GM12892 (cell line): ENCODE measurements around the gene ATXN2.
"Not testable (repeated sequence)": the region's sequence is repeated elsewhere in the genome, so short reads cannot be mapped to it uniquely, and the experiment has no call there.

Experiments
- DNase-seq: peaks from one replicate; pipeline ENCODE4 v3.0.0; 2011; ENCODE audit not compliant: insufficient read length
- FAIRE-seq: peaks from 2 replicates; lab custom pipeline; 2011; peaks lifted over from hg19 to GRCh38; lab: Jason Lieb, UNC
- POLR2A ChIP-seq: IDR thresholded peaks from 2 replicates; pipeline ENCODE4 v1.6.1; 2011; ENCODE audit warnings: low read depth, low read length, control low read depth
- POLR2AphosphoS5 ChIP-seq: IDR thresholded peaks from 2 replicates; pipeline ENCODE4 v1.6.1; 2011; ENCODE audit warnings: low read depth, low read length, control low read depth
- TAF1 ChIP-seq: IDR thresholded peaks from 2 replicates; pipeline ENCODE4 v1.6.1; 2011; ENCODE audit warnings: low read depth, mild to moderate bottlenecking, control low read depth, low read length, borderline replicate concordance

ATXN2 gene

DNA sequence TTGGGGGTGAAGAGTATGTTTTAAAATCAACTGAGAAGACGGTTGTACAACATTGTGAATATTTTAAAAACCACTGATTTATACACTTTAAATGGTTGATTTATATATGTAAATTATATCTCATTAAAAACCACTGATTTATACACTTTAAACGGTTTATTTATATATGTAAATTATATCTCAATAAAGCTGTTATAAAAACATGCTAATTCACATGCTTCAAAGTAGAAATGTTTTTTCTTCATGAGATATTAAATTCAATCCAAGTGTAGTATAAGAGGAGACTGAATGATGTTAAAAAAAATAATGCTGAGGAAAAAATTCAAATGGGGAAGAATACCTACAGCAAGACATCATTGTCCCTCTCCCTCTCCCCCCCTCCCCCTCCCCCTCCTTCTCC lies 92.9 kb downstream of the ATXN2 start:
- FAIRE-seq (no peak), DNase-seq (no peak)
- TF ChIP-seq POLR2A (no peak), POLR2AphosphoS5 (no peak)

DNA sequence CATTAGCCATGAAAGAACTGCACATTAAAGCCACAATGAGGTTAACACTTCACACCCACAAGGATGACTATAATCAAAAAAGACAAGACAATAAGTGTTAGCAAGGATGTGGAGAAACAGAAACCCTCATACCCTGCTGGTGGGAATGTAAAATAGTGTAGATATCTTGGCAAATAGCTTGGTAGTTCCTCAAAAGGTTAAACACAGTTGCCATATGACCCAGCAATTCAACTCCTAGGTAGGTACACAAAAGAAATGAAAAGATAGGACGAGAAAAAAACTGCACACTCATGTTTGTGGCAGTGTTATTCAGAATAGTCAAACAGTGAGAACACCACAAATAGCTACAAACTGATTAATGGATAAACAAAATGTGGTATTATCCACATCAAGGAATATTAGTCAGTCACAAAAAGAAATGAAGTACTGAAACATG lies 93.5 kb downstream of the ATXN2 start:
- DNase-seq = no peak
- no peak for FAIRE-seq
- TF ChIP-seq POLR2A (no peak), POLR2AphosphoS5 (no peak), TAF1 (no peak)

DNA sequence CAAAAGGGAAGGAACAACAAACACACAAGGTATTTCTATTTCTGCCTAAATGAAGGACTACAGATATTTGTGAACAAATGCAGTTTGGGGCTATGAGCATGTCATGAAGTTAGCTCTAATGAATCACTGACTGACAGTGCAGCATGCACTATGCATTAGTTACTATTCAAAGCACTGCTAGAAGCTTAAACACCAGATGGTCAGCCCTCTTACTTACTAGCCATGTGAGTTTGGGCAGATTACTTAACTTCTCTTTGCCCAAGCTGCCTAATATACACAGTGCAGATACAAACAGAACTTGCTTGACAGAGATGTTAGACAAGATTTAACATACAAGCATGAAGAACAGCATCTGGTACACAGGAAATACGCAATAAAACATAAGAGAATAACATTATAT lies 96.0 kb downstream of the ATXN2 start:
- no peak for TF ChIP-seq TAF1
- no peak for TF ChIP-seq POLR2AphosphoS5
- TF ChIP-seq POLR2A = no peak
- FAIRE-seq (no peak), DNase-seq (no peak)

DNA sequence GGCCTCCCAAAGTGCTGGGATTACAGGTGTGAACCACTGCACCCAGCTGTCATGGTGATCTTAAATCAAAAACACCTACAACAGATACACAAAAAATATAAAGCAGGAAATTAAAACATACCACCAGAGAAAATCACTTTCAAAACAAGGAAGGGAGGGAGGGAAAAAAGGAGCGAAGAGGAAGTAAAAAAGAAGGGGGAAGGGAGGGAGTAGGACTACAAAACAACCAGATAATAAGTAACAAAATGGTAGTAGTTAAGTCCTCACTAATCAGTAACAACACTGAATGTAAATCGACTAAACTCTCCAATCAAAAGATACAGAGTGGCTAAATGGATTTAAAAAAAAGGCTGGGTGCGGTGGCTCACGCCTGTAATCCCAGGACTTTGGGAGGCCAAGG lies 104.4 kb downstream of the ATXN2 start:
- DNase-seq (no peak), FAIRE-seq (no peak)

DNA sequence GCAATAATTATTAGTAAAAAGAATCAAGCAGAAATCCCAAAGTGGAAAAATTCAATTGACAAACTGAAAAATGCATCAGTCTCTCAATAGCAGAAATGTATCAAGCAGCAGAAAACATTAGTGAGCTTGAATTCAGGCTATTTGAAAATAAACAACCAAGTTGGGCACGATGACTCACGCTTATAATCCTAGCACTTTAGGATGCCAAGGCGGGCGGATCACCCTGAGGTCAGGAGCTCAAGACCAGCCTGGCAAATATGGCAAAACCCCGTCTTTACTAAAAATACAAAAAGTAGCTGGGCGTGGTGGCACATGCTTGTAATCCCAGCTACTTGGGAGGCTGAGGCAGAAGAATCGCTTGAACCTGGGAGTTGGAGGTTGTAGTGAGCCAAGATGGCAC lies 106.1 kb downstream of the ATXN2 start:
- DNase-seq, FAIRE-seq: not testable (repeated sequence)

More for the DNA sequence above, 104.4 kb downstream of the ATXN2 start:
- no peak for TF ChIP-seq TAF1
- no peak for TF ChIP-seq POLR2A
- TF ChIP-seq POLR2AphosphoS5 = no peak

DNA sequence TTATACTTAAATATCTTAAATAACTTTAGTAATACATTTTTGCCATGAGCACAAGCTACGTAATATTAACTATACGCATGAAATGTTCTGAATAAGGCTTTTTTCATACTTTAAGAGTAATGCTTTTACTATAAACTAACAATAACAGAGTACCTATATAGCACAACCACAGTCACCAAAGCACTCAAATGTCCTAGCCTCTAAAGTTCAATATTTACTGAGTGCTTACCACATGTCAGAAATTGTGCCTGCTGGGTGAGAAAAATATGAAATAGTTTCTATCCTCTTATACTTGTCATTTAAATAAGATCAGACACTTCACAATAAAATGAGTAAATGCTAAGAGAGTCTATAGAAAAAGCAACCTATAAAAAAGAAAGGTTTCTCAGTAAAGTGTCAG lies 110.3 kb downstream of the ATXN2 start:
- DNase-seq (no peak), FAIRE-seq (no peak)
- TF ChIP-seq POLR2AphosphoS5 (no peak), TAF1 (no peak), POLR2A (no peak)

DNA sequence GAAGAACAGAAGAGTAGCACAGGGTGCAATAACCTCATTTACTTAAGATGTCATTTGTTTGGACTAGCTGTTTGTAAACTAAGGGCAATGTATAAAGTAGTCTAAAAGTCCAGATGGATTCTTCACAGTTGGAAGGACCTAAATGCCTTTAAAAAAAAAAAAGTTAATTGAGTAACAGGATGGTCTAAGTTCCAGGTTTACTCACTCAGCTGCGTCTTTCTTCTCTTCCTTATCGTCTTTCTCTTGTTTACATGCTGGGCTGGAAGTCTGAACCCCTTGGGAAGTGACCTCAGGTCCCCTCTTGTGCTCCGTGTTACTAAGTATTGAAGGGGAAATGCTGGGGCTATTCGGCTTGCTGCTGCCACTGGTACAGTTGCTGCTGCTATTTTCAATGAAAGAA lies 110.8 kb downstream of the ATXN2 start:
- FAIRE-seq (no peak), DNase-seq (no peak)
- TF ChIP-seq POLR2A = no peak
- no peak for TF ChIP-seq TAF1
- no peak for TF ChIP-seq POLR2AphosphoS5

DNA sequence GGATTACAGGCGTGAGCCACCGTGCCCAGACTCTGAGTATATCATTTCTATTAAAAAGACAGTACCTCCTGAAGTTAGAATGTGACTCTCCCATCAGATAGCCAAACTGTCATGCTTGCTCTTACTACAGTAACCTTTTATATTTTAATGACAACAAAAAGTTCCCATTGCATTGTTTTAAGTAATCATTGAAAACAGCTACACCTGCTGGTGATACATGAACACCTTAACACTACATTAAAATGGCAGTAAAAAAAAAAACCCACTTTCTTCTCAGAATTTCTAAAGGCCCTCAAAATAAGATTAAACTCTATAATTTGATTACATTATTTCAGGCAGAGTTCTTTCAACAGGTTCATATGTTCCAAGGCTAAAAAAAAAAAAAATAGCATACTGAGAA lies 116.7 kb downstream of the ATXN2 start:
- FAIRE-seq (no peak), DNase-seq (no peak)

DNA sequence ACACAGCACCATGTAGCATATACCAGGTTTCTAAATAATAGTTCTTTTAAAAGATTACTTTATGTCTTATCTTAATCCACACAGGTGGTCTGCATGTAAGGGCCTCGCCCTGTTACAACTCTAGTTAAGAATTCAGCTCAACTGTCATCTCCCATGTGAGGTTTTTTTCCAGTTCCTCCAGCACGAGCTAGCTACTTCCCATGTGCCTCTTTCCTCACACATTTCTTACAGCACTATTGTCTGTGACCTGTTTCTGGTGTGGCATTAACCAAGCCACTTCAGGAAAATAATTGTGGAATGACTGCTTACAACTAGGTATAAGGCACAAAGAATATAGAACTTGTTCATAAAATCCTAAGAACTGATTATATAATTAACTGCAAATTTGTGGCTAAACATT lies 127.9 kb downstream of the ATXN2 start:
- FAIRE-seq (no peak), DNase-seq (no peak)
- TF ChIP-seq TAF1 = no peak
- TF ChIP-seq POLR2A = no peak
- no peak for TF ChIP-seq POLR2AphosphoS5

More for the DNA sequence above, 116.7 kb downstream of the ATXN2 start:
- TF ChIP-seq POLR2AphosphoS5 = no peak
- no peak for TF ChIP-seq TAF1

DNA sequence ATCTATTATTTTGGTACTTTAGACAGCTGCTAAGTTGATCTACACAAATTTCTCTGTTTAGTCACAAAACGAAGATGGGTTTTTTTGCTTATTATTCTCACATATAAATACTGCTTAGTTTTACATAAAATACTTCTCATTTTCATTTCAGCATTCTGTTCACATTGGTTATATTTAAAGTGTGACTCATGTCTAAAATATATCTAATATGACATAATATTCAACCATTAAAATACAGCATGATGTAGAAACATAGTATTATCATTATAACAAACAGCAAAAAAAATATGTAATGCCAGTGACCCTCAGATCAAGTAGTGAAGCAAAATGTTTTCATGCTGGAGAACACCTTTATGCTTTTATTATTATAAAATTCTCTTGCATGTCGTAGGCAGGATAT lies 129.7 kb downstream of the ATXN2 start:
- no peak for TF ChIP-seq TAF1
- TF ChIP-seq POLR2A = no peak
- TF ChIP-seq POLR2AphosphoS5 = no peak
- DNase-seq (no peak), FAIRE-seq (no peak)

DNA sequence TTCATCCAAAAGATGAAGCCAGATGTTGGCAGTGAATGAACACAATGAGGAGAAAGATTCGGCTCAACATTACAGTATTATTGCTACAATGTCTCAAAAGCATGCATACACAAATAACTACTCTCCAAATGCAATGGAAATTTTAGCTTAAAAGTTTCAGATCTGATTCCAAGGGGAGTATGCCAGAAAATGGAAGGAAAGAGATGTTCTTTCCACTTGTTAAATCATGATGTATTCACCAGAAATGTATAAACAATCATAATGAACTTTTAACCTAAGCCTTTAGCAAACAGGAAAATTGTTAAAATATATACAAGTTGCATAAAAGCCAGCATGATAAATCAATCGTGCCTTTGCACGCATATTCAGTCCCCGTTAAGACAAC lies 131.3 kb downstream of the ATXN2 start:
- DNase-seq (no peak), FAIRE-seq (no peak)
- no peak for TF ChIP-seq TAF1
- TF ChIP-seq POLR2A = no peak
- TF ChIP-seq POLR2AphosphoS5 = no peak

DNA sequence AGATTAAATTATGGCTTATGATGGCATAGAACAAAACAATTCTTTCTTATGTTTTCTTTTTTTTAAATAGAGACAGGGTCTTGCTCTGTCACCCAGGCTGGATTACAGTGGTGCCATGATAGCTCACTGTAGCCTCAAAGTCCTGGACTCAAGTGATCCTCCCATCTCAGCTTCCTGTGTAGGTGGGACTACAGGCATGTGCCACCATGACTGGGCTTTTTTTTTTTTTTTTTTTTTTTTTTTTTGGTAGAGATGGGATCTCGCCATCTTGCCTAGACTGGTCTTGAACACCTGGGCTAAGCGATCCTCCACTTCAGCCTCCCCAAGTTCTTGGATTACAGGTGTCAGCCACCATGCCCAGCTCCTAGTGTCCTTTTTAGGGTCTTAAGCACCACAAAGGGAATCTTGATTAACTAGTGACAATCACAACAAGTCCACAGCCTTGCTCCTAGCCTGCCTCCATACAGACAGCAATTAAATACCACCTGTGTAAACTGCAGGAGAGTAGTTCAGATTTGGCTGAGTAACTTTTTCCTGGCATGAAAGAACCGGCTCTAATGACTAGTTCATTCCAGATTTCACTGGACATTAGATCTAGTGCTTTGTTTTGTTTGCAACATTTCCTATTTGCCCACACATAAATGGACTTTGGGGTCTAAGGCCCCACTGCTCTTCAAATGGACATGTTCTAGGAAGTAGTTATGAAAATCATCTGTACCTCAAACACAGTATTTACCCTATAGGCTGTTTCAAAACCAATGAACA lies 131.8 kb downstream of the ATXN2 start:
- no peak for TF ChIP-seq POLR2A
- no peak for TF ChIP-seq TAF1
- no peak for TF ChIP-seq POLR2AphosphoS5
- DNase-seq = no peak

DNA sequence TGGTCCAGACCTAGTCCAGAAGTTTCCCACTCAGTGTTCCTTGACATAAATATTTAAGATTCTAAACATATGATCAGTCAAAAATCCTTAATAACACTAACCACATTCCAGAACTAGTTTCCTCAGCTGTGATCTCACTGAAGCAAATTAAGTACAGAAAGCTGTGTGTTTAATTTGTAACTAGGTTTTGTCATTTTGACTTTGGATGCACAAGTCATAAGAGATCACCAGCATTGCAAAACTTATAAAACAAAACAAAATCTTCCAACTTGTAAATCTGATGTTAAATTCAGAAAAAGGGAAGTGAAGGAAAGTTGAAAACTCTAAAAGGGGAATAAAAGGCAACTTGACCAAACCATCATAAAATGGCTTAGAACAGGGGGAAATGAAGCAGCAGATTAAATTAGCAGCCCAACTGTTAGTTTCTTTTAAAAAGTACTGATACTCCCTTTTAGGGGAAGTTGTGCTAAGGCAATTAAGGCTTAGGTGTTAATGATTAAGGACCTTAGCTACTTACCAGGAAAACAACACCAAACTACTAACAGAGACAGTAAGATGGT lies 136.8 kb downstream of the ATXN2 start:
- no peak for TF ChIP-seq TAF1
- TF ChIP-seq POLR2AphosphoS5 = no peak
- FAIRE-seq (no peak), DNase-seq (no peak)

More for the DNA sequence above, 131.8 kb downstream of the ATXN2 start:
- peak; percentile 48 for FAIRE-seq

DNA sequence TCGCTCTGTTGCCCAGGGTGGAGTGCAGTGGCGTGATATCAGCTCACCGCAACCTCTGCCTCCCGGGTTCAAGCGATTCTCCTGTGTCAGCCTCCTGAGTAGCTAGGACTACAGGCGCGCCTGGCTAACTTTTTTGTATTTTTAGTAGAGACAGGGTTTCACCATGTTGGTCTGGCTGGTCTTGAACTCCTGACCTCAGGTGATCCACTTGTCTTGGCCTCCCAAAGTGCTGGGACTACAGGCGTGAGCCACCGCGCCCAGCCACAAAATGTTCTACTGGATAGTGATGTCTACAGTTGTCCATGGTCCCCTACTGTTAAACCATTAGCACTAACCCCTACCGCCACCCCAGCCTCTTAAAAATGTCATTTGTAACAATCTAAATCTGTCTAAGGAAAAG lies 139.0 kb downstream of the ATXN2 start:
- not testable (repeated sequence) for FAIRE-seq

More for the DNA sequence above, 139.0 kb downstream of the ATXN2 start:
- not testable (repeated sequence) for DNase-seq
